Liver (tissue), 3 donors: Measurements from ENCODE around the gene SYNDIG1.

Experiments
- CTCF ChIP-seq: fragments of 150-350 bp; IDR thresholded peaks from 2 replicates; pipeline ENCODE4 v1.5.1; 2017; ENCODE audit warnings: improper control_type of control experiment, low read depth, low read length; ENCODE audit not compliant: missing input control
- GABPA ChIP-seq, 2 donors: IDR thresholded peaks in 1 of 2; conservative IDR thresholded peaks in 1 of 2; 2 replicates each; pipeline ENCODE4 v1.6.1; 2016; ENCODE audit warnings: antibody characterized with exemption in 2 of 2, mild to moderate bottlenecking in 1 of 2, moderate library complexity in 1 of 2
- JUND ChIP-seq, 2 donors: IDR thresholded peaks; 2 replicates each; pipeline ENCODE4 v1.6.1; 2016; ENCODE audit warnings: antibody characterized with exemption in 2 of 2
- MAX ChIP-seq: IDR thresholded peaks from 2 replicates; pipeline ENCODE4 v1.6.1; 2016; ENCODE audit warnings: antibody characterized with exemption
- NR2F2 ChIP-seq: IDR thresholded peaks from 2 replicates; pipeline ENCODE4 v1.6.1; 2016; ENCODE audit warnings: antibody characterized with exemption
- RAD21 ChIP-seq, 2 donors: IDR thresholded peaks; 2 replicates each; pipeline ENCODE4 v1.6.1; 2016; ENCODE audit warnings: antibody characterized with exemption in 2 of 2, mild to moderate bottlenecking in 2 of 2
- REST ChIP-seq: IDR thresholded peaks from 2 replicates; pipeline ENCODE4 v1.6.1; 2016; ENCODE audit warnings: antibody characterized with exemption, mild to moderate bottlenecking
- SP1 ChIP-seq: IDR thresholded peaks from 2 replicates; pipeline ENCODE4 v1.6.1; 2018; ENCODE audit warnings: antibody characterized with exemption, mild to moderate bottlenecking
- TAF1 ChIP-seq: conservative IDR thresholded peaks from 2 replicates; pipeline ENCODE4 v1.6.1; 2016; ENCODE audit warnings: antibody characterized with exemption, mild to moderate bottlenecking
- YY1 ChIP-seq: IDR thresholded peaks from 2 replicates; pipeline ENCODE4 v1.6.1; 2016; ENCODE audit warnings: antibody characterized with exemption, mild to moderate bottlenecking
- TF ChIP-seq, protein P1 (sequence below): IDR thresholded peaks from 2 replicates; pipeline ENCODE4 v1.6.1; 2016; ENCODE audit warnings: antibody characterized with exemption
- donor health status: healthy.
- donor health status: healthy.

DNA sequence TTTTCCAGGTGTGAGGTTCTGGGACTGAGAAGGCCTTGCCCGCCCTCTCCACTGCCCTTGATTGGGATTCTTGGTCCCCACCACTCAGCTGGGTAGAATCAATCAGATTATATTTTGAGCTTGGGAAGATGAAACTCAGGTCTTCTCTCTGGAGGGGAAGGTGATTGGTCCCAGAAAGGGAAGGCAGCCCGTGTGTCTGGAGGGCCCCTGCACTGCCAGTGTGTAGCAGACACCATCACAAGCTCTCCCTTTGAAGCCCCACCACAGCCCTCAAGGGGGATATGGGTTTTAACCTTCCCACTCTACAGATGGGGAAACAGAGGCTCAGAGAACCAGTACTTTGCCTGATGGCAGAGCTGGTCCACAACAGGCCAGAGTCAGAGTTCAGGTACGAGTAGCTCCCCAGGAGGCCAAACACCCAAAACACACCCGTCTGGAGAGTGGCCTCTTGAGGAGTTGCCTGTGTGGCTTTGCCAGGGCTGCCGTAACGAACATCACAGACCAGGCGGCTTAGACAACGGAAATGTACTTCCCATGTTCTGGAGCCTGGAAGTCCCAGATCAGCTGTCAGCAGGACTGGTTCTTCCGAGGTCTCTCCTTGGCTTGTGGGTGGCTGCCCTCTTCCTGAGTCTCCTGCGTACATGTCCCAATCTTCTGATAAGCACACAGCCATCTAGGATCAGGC, 205.6 kb downstream of the SYNDIG1 start:
- no peak for TF ChIP-seq CTCF
- TF ChIP-seq GABPA (IDR thresholded peaks at IDR 0.05 in 1 of 2, conservative IDR thresholded peaks at IDR 0.05 in 1 of 2), result no peak
- no peak for TF ChIP-seq REST
- TF ChIP-seq JUND (IDR thresholded peaks at IDR 0.05), result no peak
- TF ChIP-seq SP1, result no peak
- TF ChIP-seq TAF1, result no peak
- no peak for TF ChIP-seq YY1
- no peak for TF ChIP-seq NR2F2
- TF ChIP-seq, protein P1, sequence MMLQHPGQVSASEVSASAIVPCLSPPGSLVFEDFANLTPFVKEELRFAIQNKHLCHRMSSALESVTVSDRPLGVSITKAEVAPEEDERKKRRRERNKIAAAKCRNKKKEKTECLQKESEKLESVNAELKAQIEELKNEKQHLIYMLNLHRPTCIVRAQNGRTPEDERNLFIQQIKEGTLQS, result no peak
- no peak for TF ChIP-seq MAX
- TF ChIP-seq RAD21 (IDR thresholded peaks at IDR 0.05), result no peak
